PC-9 (cell line): ENCODE measurements around the gene TES.

Source experiments
- CTCF ChIP-seq: fragments of 200-600 bp; sonication (generic); conservative IDR thresholded peaks from 2 replicates; pipeline ENCODE4 v1.6.1; 2017; ENCODE audit warnings: mixed run types, antibody characterized with exemption, mild to moderate bottlenecking, moderate library complexity
- EZH2 ChIP-seq: fragments of 200-600 bp; sonication (generic); IDR thresholded peaks from 2 replicates; pipeline ENCODE4 v1.8.0; 2017; ENCODE audit warnings: antibody characterized with exemption, low read depth

GRCh38 chr7:116231949-116232348 is 21.6 kb downstream of the TES start:
- no peak for TF ChIP-seq CTCF
- TF ChIP-seq EZH2: no peak
